Lower leg skin (tissue), 3 donors: Measurements from ENCODE around the gene GPATCH4.

Source experiments
- POLR2A ChIP-seq, 2 donors: fragments of 450-650 bp; IDR thresholded peaks; one replicate each; pipeline ENCODE4 v1.6.1; 2016 to 2017; ENCODE audit warnings: antibody characterized with exemption in 2 of 2, mild to moderate bottlenecking in 1 of 2, moderate library complexity in 1 of 2
- TF ChIP-seq, protein P1 (sequence below), 3 donors: fragments of 450-650 bp; IDR thresholded peaks; one replicate each; pipeline ENCODE4 v1.5.1; 2016; ENCODE audit warnings: antibody characterized with exemption in 3 of 3, mild to moderate bottlenecking in 3 of 3, moderate library complexity in 2 of 3

DNA sequence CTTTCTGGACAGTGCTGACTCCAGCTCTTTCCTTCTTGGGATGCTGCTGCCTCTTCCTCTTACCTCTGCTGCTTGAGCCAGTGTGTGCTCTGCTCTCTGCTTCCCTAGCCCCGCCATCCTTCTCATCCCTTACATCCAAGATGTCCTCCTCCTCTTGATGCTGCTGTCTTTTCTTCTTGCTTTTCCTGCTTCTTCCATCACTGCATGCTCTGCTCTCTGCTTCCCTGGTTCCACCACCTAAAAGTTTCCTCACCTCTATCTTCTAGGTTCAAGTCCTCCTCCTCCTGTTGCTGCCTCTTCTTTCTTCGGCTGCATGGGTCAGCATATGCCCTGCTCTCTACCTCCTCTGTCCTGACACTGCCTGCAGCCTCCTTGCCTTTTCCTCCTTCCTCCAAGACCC is 6.3 kb downstream of the GPATCH4 start:
- TF ChIP-seq, protein P1, sequence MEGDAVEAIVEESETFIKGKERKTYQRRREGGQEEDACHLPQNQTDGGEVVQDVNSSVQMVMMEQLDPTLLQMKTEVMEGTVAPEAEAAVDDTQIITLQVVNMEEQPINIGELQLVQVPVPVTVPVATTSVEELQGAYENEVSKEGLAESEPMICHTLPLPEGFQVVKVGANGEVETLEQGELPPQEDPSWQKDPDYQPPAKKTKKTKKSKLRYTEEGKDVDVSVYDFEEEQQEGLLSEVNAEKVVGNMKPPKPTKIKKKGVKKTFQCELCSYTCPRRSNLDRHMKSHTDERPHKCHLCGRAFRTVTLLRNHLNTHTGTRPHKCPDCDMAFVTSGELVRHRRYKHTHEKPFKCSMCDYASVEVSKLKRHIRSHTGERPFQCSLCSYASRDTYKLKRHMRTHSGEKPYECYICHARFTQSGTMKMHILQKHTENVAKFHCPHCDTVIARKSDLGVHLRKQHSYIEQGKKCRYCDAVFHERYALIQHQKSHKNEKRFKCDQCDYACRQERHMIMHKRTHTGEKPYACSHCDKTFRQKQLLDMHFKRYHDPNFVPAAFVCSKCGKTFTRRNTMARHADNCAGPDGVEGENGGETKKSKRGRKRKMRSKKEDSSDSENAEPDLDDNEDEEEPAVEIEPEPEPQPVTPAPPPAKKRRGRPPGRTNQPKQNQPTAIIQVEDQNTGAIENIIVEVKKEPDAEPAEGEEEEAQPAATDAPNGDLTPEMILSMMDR (IDR thresholded peaks at IDR 0.05), result no peak
- no peak for TF ChIP-seq POLR2A (IDR thresholded peaks at IDR 0.05)
